Transverse colon (tissue), 4 donors: ENCODE measurements around the gene PRUNE1. TPM values are rescaled to one million over a fixed set of nuclear protein-coding genes. Genes with fewer than 3 reads are reported as not detected.

Experiments used
- DNase-seq: peaks from one replicate; pipeline ENCODE4 v3.0.0-alpha.2; 2019
- H3K27ac ChIP-seq, 4 donors: fragments of 200-600 bp; sonication (generic); 2 replicates each; pipeline ENCODE4 v1.5.1; 2016 to 2018; ENCODE audit warnings: inconsistent platforms in 4 of 4
- H3K27me3 ChIP-seq: fragments of 200-600 bp; sonication (generic); 2 replicates; pipeline ENCODE4 v1.5.1; 2017; ENCODE audit warnings: inconsistent platforms
- H3K36me3 ChIP-seq, 4 donors: fragments of 200-600 bp; sonication (generic); 2 replicates each; pipeline ENCODE4 v1.5.1; 2017 to 2019; ENCODE audit warnings: inconsistent platforms in 4 of 4
- H3K4me1 ChIP-seq, 4 donors: fragments of 200-600 bp; sonication (generic); 2 replicates each; pipeline ENCODE4 v1.5.1; 2017 to 2020; ENCODE audit warnings: inconsistent platforms in 4 of 4
- H3K4me3 ChIP-seq, 4 donors: fragments of 200-600 bp; sonication (generic); 1 replicate in 1 of 4; 2 replicates in 3 of 4; pipeline versions ENCODE4 v1.5.1 to v1.6.1; 2017 to 2019; ENCODE audit warnings: inconsistent platforms in 4 of 4
- H3K9me3 ChIP-seq, 2 donors: fragments of 200-600 bp; sonication (generic); 2 replicates each; pipeline ENCODE4 v1.5.1; 2017 to 2019; ENCODE audit warnings: inconsistent platforms in 2 of 2
- CTCF ChIP-seq, 5 experiments: fragments of 200-600 bp in 3 of 5; fragments of 450-650 bp in 2 of 5; sonication (generic) in 3 of 5; IDR thresholded peaks; 1 replicate in 2 of 5; 2 replicates in 3 of 5; pipeline ENCODE4 v1.5.1; 2016 to 2017; ENCODE audit warnings: antibody characterized with exemption in 5 of 5, inconsistent platforms in 3 of 5, mild to moderate bottlenecking in 2 of 5, moderate library complexity in 1 of 5
- EP300 ChIP-seq: sonication (generic); formaldehyde crosslinking; IDR thresholded peaks from one replicate; pipeline ENCODE4 v1.6.1; 2017; ENCODE audit warnings: antibody characterized with exemption, low read depth
- POLR2A ChIP-seq: fragments of 450-650 bp; IDR thresholded peaks from one replicate; pipeline ENCODE4 v1.6.1; 2016; ENCODE audit warnings: antibody characterized with exemption, mild to moderate bottlenecking, moderate library complexity
- POLR2AphosphoS5 ChIP-seq, 3 donors: sonication (generic); formaldehyde crosslinking; IDR thresholded peaks; one replicate each; pipeline ENCODE4 v1.6.1; 2016; ENCODE audit warnings: antibody characterized with exemption in 3 of 3
- WGBS, 2 donors: methylation state at CpG; one replicate each; pipeline ENCODE4 v1.1.5; 2018; ENCODE audit warnings: low coverage in 1 of 2; 5-methylcytosine and 5-hydroxymethylcytosine counted together
- in situ Hi-C, 4 donors: fragments of 200-750 bp; cut with MboI; loops; one replicate each; pipeline versions ENCODE4 v1.15.0 to v1.15.1; 2017; ENCODE audit warnings: low sequenced_read_pairs in 3 of 4, low pct_ligation_motif_present in 1 of 4, low pct_unique_long_range_greater_than_20kb in 1 of 4
- intact Hi-C: fragments of 100-400 bp; cut with DNase I; formaldehyde crosslinking; loops from one replicate; pipeline ENCODE4 v1.15.1; 2023; ENCODE audit warnings: low total_unique reads
- total RNA-seq, 4 donors: library from RNA; depleted of rRNA; stranded (reverse); fragments of >200 nt; gene quantifications; one replicate each; pipeline ENCODE4 v1.1.0, GENCODE V29; 2016

Gene PRUNE1
- total RNA-seq, 4 donors from 2014 or later: 9.0 to 80.4 (median 26.8) TPM

GRCh38 chr1:150963321-150964163, 44.7 kb upstream of the PRUNE1 start:
- no peaks in the 10 kb centered on the region for H3K27me3 ChIP-seq
- H3K4me1 ChIP-seq: no peaks in the 10 kb centered on the region
- in situ Hi-C loops (no loop called here), intact Hi-C loops (no loop called here)
- WGBS, 2 donors: 86 to 94% methylated on average over 2 to 10 of the region's 10 CpGs
- no peaks in the 10 kb centered on the region for H3K9me3 ChIP-seq
- no peak for DNase-seq
- peaks cover 0 to 89% (median 35%) of the 10 kb centered on the region in 4 donors for H3K36me3 ChIP-seq
- H3K4me3 ChIP-seq: no peak overlapping the region
- no peak for TF ChIP-seq CTCF (IDR thresholded peaks at IDR 0.05)
- no peak for TF ChIP-seq EP300
- TF ChIP-seq POLR2AphosphoS5 (IDR thresholded peaks at IDR 0.05): no peak
- TF ChIP-seq POLR2A: no peak
- no peak overlapping the region for H3K27ac ChIP-seq

GRCh38 chr1:150964164-150964489, 44.1 kb upstream of the PRUNE1 start:
- DNase-seq: no peak
- in situ Hi-C loops: no loop called here
- intact Hi-C loops: no loop called here

GRCh38 chr1:150965605-150966004, 42.6 kb upstream of the PRUNE1 start:
- Histone ChIP-seq H3K4me1 (peaks cover 2 to 6% (median 4%) of the 10 kb centered on the region in 4 donors), H3K27me3 (no peaks in the 10 kb centered on the region), H3K4me3 (no peak overlapping the region), H3K27ac (no peak overlapping the region), H3K36me3 (peaks cover 0 to 73% (median 28%) of the 10 kb centered on the region in 4 donors), H3K9me3 (no peaks in the 10 kb centered on the region)
- intact Hi-C loops (no loop called here), in situ Hi-C loops (no loop called here)
- WGBS, 2 donors: 88% methylated on average over 4 of the region's 4 CpGs; no CpG with 5 or more reads in 1 of the 2 donors
- TF ChIP-seq POLR2A (no peak), CTCF (IDR thresholded peaks at IDR 0.05) (no peak), EP300 (no peak), POLR2AphosphoS5 (IDR thresholded peaks at IDR 0.05) (no peak)
- no peak for DNase-seq

More at GRCh38 chr1:150964164-150964489, 44.1 kb upstream of the PRUNE1 start:
- Histone ChIP-seq H3K9me3 (no peaks in the 10 kb centered on the region), H3K36me3 (peaks cover 0 to 87% (median 33%) of the 10 kb centered on the region in 4 donors), H3K27me3 (no peaks in the 10 kb centered on the region), H3K4me3 (no peak overlapping the region), H3K4me1 (no peaks in the 10 kb centered on the region), H3K27ac (no peak overlapping the region)
- WGBS, 2 donors: 77 to 100% methylated on average over 1 to 5 of the region's 5 CpGs
- TF ChIP-seq POLR2A (no peak), CTCF (IDR thresholded peaks at IDR 0.05) (no peak), POLR2AphosphoS5 (IDR thresholded peaks at IDR 0.05) (no peak), EP300 (no peak)

- H3K27me3 ChIP-seq: no peaks in the 10 kb centered on the region
- no peak overlapping the region for H3K27ac ChIP-seq
- intact Hi-C loops (no loop called here), in situ Hi-C loops (no loop called here)
- 63 to 66% methylated on average over 6 of the region's 6 CpGs for WGBS, 2 donors
- no peaks in the 10 kb centered on the region for H3K9me3 ChIP-seq
- TF ChIP-seq EP300 (no peak), POLR2A (no peak), POLR2AphosphoS5 (IDR thresholded peaks at IDR 0.05) (no peak), CTCF (IDR thresholded peaks at IDR 0.05) (no peak)
- peaks cover 0 to 69% (median 26%) of the 10 kb centered on the region in 4 donors for H3K36me3 ChIP-seq
- H3K4me1 ChIP-seq: peaks cover 4 to 10% (median 8%) of the 10 kb centered on the region in 4 donors
- H3K4me3 ChIP-seq: no peak overlapping the region
- DNase-seq: no peak
These were observed 42.2 kb upstream of the PRUNE1 start for GRCh38 chr1:150966011-150966410.
